ENCODE results near the gene MRC2. TPM values are rescaled to one million over a fixed set of nuclear protein-coding genes. Genes with fewer than 3 reads are reported as not detected.

MRC2 gene
- total RNA-seq, 4 donors from 2014 or later, result 51.9 to 117 (median 78.0) TPM

GRCh38 chr17:62657690-62658089, 30.2 kb downstream of the MRC2 start:
- Histone ChIP-seq H3K4me1 (peaks cover 0 to 33% (median 14%) of the 10 kb centered on the region in 4 donors), H3K36me3 (no peaks in the 10 kb centered on the region), H3K9me3 (peaks cover 0 to 17% (median 0%) of the 10 kb centered on the region in 4 donors), H3K27me3 (no peaks in the 10 kb centered on the region), H3K27ac (no peak overlapping the region), H3K4me3 (no peak overlapping the region)
- TF ChIP-seq, protein P1, sequence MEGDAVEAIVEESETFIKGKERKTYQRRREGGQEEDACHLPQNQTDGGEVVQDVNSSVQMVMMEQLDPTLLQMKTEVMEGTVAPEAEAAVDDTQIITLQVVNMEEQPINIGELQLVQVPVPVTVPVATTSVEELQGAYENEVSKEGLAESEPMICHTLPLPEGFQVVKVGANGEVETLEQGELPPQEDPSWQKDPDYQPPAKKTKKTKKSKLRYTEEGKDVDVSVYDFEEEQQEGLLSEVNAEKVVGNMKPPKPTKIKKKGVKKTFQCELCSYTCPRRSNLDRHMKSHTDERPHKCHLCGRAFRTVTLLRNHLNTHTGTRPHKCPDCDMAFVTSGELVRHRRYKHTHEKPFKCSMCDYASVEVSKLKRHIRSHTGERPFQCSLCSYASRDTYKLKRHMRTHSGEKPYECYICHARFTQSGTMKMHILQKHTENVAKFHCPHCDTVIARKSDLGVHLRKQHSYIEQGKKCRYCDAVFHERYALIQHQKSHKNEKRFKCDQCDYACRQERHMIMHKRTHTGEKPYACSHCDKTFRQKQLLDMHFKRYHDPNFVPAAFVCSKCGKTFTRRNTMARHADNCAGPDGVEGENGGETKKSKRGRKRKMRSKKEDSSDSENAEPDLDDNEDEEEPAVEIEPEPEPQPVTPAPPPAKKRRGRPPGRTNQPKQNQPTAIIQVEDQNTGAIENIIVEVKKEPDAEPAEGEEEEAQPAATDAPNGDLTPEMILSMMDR (IDR thresholded peaks at IDR 0.05), result no peak
- TF ChIP-seq EP300 (IDR thresholded peaks at IDR 0.05) (no peak), POLR2A (IDR thresholded peaks at IDR 0.05) (no peak)
- no peak for DNase-seq (ENCODE audit: low spot score in 2 of 2)
- WGBS, 2 donors, result 46 to 64% methylated on average over 9 of the region's 9 CpGs

GRCh38 chr17:62658136-62658920, 30.9 kb downstream of the MRC2 start:
- TF ChIP-seq, protein P1 (IDR thresholded peaks at IDR 0.05), result no peak
- TF ChIP-seq EP300 (IDR thresholded peaks at IDR 0.05) (no peak), POLR2A (IDR thresholded peaks at IDR 0.05) (no peak)
- no peak for DNase-seq (ENCODE audit: low spot score in 2 of 2)
- H3K27ac ChIP-seq, result no peak overlapping the region
- peaks cover 0 to 17% (median 0%) of the 10 kb centered on the region in 4 donors for H3K9me3 ChIP-seq
- H3K36me3 ChIP-seq, result no peaks in the 10 kb centered on the region
- no peaks in the 10 kb centered on the region for H3K27me3 ChIP-seq
- peaks cover 0 to 27% (median 11%) of the 10 kb centered on the region in 4 donors for H3K4me1 ChIP-seq
- no peak overlapping the region for H3K4me3 ChIP-seq
- 66 to 70% methylated on average over 15 of the region's 15 CpGs for WGBS, 2 donors

GRCh38 chr17:62660629-62661118, 33.2 kb downstream of the MRC2 start:
- Histone ChIP-seq H3K27me3 (no peaks in the 10 kb centered on the region), H3K4me1 (peaks cover 0 to 14% (median 0%) of the 10 kb centered on the region in 4 donors), H3K36me3 (no peaks in the 10 kb centered on the region), H3K4me3 (no peak overlapping the region), H3K27ac (no peak overlapping the region), H3K9me3 (peaks cover 0 to 17% (median 0%) of the 10 kb centered on the region in 4 donors)
- TF ChIP-seq EP300 (IDR thresholded peaks at IDR 0.05) (no peak), POLR2A (IDR thresholded peaks at IDR 0.05) (no peak)
- TF ChIP-seq, protein P1 (IDR thresholded peaks at IDR 0.05), result no peak
- WGBS, 2 donors, result 96 to 98% methylated on average over 2 of the region's 2 CpGs
- no peak for DNase-seq (ENCODE audit: low spot score in 2 of 2)

DNA sequence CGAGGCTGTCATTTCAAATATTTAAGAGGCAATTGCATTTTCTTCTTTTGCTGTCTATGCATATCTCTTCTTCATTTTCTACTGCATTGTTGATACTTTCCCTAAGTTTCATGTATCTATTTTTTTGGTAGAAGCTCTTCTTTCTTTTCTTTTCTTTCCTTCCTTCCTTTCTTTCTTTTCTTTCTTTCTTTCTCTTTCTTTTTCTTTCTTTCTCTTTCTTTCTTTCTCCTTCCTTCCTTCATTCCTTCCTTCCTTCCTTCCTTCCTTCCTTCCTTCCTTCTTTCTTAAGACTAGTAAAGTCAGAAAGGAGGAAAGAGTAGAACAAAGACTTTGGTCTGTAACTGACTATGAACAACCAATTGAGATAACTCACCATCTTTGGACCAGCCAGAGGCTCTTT, 33.9 kb downstream of the MRC2 start:
- TF ChIP-seq, protein P1 (IDR thresholded peaks at IDR 0.05), result no peak
- no peak for TF ChIP-seq EP300 (IDR thresholded peaks at IDR 0.05)
- TF ChIP-seq POLR2A (IDR thresholded peaks at IDR 0.05), result no peak
- Histone ChIP-seq H3K27ac (no peak overlapping the region), H3K36me3 (no peaks in the 10 kb centered on the region), H3K4me3 (no peak overlapping the region), H3K4me1 (peaks cover 0 to 12% (median 0%) of the 10 kb centered on the region in 4 donors), H3K9me3 (peaks cover 0 to 17% (median 0%) of the 10 kb centered on the region in 4 donors), H3K27me3 (no peaks in the 10 kb centered on the region)
- WGBS, 2 donors, result 94 to 100% methylated on average over 1 of the region's 1 CpG
- DNase-seq (ENCODE audit: low spot score in 2 of 2), result no peak

GRCh38 chr17:62662855-62663254, 35.4 kb downstream of the MRC2 start:
- TF ChIP-seq EP300 (IDR thresholded peaks at IDR 0.05) (no peak), POLR2A (IDR thresholded peaks at IDR 0.05) (no peak)
- TF ChIP-seq, protein P1 (IDR thresholded peaks at IDR 0.05), result no peak
- H3K4me1 ChIP-seq, result peaks cover 0 to 8% (median 0%) of the 10 kb centered on the region in 4 donors
- peaks cover 0 to 5% (median 0%) of the 10 kb centered on the region in 3 donors for H3K36me3 ChIP-seq
- 76 to 77% methylated on average over 6 of the region's 6 CpGs for WGBS, 2 donors
- H3K27me3 ChIP-seq, result no peaks in the 10 kb centered on the region
- H3K4me3 ChIP-seq, result no peak overlapping the region
- H3K27ac ChIP-seq, result no peak overlapping the region
- no peak for DNase-seq (ENCODE audit: low spot score in 2 of 2)
- H3K9me3 ChIP-seq, result peaks cover 0 to 17% (median 0%) of the 10 kb centered on the region in 4 donors

Measured in tibial nerve (tissue), 4 donors.